Fibroblast of the aortic adventitia (primary cell): ENCODE results near the gene OR5AR1. TPM values are rescaled to one million over a fixed set of nuclear protein-coding genes. Genes with fewer than 3 reads are reported as not detected.

Experiments used
- DNase-seq: peaks from one replicate; pipeline ENCODE4 v3.0.0-alpha.2; 2010; ENCODE audit warnings: low read depth
- H3K4me3 ChIP-seq: 2 replicates; pipeline ENCODE4 v1.5.1; 2011; ENCODE audit warnings: low read depth, mild to moderate bottlenecking, control low read depth, low read length, moderate library complexity
- CTCF ChIP-seq: IDR thresholded peaks from 2 replicates; pipeline ENCODE4 v1.5.1; 2011; ENCODE audit warnings: mild to moderate bottlenecking, low read length, control low read depth, inconsistent platforms; ENCODE audit not compliant: insufficient read depth
- total RNA-seq: library from RNA; depleted of rRNA; stranded (reverse); fragments of >200 nt; gene quantifications from 2 replicates; pipeline ENCODE4 v1.2.3, GENCODE V29; 2012; ENCODE audit warnings: low replicate concordance

The OR5AR1 gene
- total RNA-seq: not detected in 2 replicates

DNA sequence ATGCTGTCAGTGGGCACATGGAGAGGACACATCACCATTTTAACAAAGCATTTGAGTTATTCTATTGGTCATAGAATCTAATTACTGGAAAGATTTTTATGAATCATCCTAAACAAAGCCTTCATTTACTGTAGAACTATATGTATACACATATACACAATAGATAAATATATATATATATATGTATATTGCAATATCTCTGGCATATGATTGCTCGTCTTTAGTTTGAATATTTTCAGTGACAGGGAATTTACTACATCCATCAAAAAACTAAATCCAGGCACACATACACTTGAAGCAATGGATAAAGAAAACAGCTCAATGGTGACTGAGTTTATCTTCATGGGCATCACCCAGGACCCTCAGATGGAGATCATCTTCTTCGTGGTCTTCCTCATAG, at the start of gene OR5AR1:
Gene OR5AR1, plus strand, starts transcription at position 301 of the 400 bp plus-strand sequence. Its CDS starts 0 bp downstream, at position 301.
- TF ChIP-seq CTCF: no peak
- no peak within 1 kb of the TSS for H3K4me3 ChIP-seq
- DNase-seq: no peak

- H3K4me3 ChIP-seq: no peak overlapping the region
- DNase-seq: peak; percentile 42
- peak; percentile 17 for TF ChIP-seq CTCF
These were observed 38.8 kb upstream of the OR5AR1 start for GRCh38 chr11:56624661-56625110.

DNA sequence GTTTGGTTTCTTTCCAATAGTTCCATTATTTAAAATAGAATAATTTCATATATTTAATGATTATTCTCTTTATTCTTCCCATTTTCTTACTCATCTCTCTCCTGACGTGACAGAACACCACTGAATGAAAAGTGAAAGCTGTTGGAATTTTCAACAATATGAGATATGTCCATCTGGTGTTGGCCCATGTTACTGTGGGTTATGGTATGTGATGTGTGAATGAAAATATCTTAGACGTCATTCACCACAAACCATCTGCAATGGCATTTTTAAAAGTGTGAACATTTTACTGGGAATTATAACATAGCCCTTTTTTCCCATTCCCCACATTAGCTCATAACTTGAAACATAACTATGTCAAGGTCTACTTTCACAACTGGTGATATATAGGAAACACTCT, 37.5 kb upstream of the OR5AR1 start:
- TF ChIP-seq CTCF: no peak
- DNase-seq: no peak

DNA sequence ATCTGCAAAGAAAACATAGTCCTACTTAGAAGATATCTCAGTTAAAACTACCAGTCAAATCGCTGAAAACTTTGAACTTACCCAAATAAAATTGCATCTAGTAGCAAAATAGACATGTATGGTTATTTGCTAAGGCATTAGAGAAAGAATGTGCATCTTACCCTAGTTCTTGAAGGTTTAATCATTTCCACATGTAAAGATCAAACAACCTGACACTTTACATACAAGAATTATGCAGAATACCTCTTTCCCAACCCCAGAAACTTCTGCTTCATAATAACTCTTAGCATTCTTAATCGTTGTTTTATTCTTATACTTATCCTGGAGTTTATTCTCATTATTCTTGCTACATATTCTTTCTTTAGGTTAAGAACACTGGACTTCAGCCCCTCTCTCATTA, 31.2 kb upstream of the OR5AR1 start:
- no peak for TF ChIP-seq CTCF
- H3K4me3 ChIP-seq: no peak overlapping the region
- DNase-seq: no peak

More for the DNA sequence above, 37.5 kb upstream of the OR5AR1 start:
- H3K4me3 ChIP-seq: no peak overlapping the region

GRCh38 chr11:56636861-56637260, 26.6 kb upstream of the OR5AR1 start:
- no peak overlapping the region for H3K4me3 ChIP-seq
- no peak for TF ChIP-seq CTCF
- no peak for DNase-seq

DNA sequence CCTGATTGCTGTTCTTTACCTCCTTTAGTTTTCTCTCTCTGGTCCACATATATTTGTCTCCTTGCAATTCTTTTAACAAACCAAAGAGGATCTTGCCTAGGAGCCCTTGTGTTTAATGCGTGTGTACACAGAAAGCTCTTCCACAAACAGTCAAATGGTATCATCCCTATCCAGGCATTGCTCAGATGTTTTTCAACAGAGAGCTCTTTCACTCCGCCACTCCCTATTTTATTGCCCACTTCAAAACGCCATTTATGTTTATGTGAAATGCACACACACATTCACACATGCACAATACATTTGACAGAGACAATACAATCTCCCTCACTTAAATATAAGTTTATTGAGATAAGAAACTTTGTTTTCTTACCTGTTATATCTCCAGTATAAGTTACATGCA, 26.0 kb upstream of the OR5AR1 start:
- H3K4me3 ChIP-seq: no peak overlapping the region
- TF ChIP-seq CTCF: no peak
- DNase-seq: no peak

GRCh38 chr11:56642339-56642738, 21.1 kb upstream of the OR5AR1 start, which contains the start of gene OR5AP2:
Gene OR5AP2, minus strand, starts transcription at chr11:56642439. Its CDS starts 0 bp downstream, at chr11:56642439.
- no peak within 1 kb of the TSS for H3K4me3 ChIP-seq
- TF ChIP-seq CTCF: no peak
- DNase-seq: no peak
